Measurements from ENCODE around the gene VSTM4.

The VSTM4 gene

GRCh38 chr10:49099046-49099445 is 16.3 kb downstream of the VSTM4 start:
- Histone ChIP-seq H3K27me3 (ENCODE audit: insufficient read depth, low read length, poor library complexity, severe bottlenecking) (no peaks in the 10 kb centered on the region), H3K9ac (ENCODE audit: low read depth, low read length, poor library complexity, severe bottlenecking) (no peak overlapping the region), H3K4me3 (ENCODE audit: low read length, poor library complexity, severe bottlenecking) (no peak overlapping the region), H3K9me2 (replicated peaks; ENCODE audit: low read depth, low read length) (no peaks in the 10 kb centered on the region), H2AFZ (ENCODE audit: low read length) (no peak overlapping the region), H3K36me3 (ENCODE audit: insufficient read depth, low read length) (no peaks in the 10 kb centered on the region), H3F3A (ENCODE audit: low read depth) (no peaks in the 10 kb centered on the region), H4K20me1 (ENCODE audit: insufficient read depth, low read length, poor library complexity, severe bottlenecking) (no peaks in the 10 kb centered on the region), H3K4me2 (ENCODE audit: low read depth, low read length, poor library complexity, severe bottlenecking) (no peak overlapping the region), H3K9me3 (ENCODE audit: insufficient read depth, low read depth, low read length) (no peaks in the 10 kb centered on the region), H3K4me1 (ENCODE audit: insufficient read depth, low read length, poor library complexity, severe bottlenecking) (no peaks in the 10 kb centered on the region), H3K79me2 (ENCODE audit: insufficient read depth, low read length) (no peaks in the 10 kb centered on the region)
- TF ChIP-seq CTCF (conservative IDR thresholded peaks at IDR 0.05; ENCODE audit: low read length): no peak
- TF ChIP-seq EZH2phosphoT487 (IDR thresholded peaks at IDR 0.05; ENCODE audit: borderline replicate concordance): no peak

DNA sequence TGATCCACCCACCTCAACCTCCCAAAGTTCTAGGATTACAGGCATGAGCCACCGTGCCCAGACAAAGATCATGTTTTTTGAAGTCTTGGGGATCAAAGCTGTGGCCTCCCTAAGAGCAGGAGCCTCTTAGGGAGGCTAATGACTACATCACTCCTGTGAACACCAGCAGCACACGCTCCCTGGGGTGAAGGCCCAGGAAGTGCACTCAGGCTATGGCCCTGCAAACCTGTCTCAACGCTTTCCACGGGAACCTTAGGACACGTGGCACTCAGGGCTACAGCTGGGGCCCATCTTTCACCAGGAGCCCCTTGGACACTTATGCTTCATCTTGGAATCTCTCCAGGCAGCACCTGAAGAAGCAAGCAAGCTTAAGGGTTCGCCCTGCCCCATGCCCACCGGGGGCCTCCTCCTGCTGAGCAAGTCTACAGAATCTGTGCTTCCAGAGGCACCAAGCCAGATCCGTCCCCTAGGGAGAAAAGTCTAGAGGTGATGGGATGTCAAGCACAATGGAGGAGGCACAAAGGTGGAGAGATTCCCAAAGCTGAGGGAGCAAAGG is 18.4 kb downstream of the VSTM4 start:
- no peak overlapping the region for H3K9ac ChIP-seq (ENCODE audit: low read depth, low read length, poor library complexity, severe bottlenecking)
- H3K4me1 ChIP-seq (ENCODE audit: insufficient read depth, low read length, poor library complexity, severe bottlenecking): no peaks in the 10 kb centered on the region
- no peaks in the 10 kb centered on the region for H3K36me3 ChIP-seq (ENCODE audit: insufficient read depth, low read length)
- no peak overlapping the region for H3K4me2 ChIP-seq (ENCODE audit: low read depth, low read length, poor library complexity, severe bottlenecking)
- no peak for TF ChIP-seq EZH2phosphoT487 (IDR thresholded peaks at IDR 0.05; ENCODE audit: borderline replicate concordance)
- TF ChIP-seq CTCF (conservative IDR thresholded peaks at IDR 0.05; ENCODE audit: low read length): no peak
- no peaks in the 10 kb centered on the region for H3F3A ChIP-seq (ENCODE audit: low read depth)
- H3K9me2 ChIP-seq (replicated peaks; ENCODE audit: low read depth, low read length): no peaks in the 10 kb centered on the region
- H2AFZ ChIP-seq (ENCODE audit: low read length): no peak overlapping the region
- H4K20me1 ChIP-seq (ENCODE audit: insufficient read depth, low read length, poor library complexity, severe bottlenecking): no peaks in the 10 kb centered on the region
- no peak overlapping the region for H3K4me3 ChIP-seq (ENCODE audit: low read length, poor library complexity, severe bottlenecking)
- H3K9me3 ChIP-seq (ENCODE audit: insufficient read depth, low read depth, low read length): no peaks in the 10 kb centered on the region
- H3K27me3 ChIP-seq (ENCODE audit: insufficient read depth, low read length, poor library complexity, severe bottlenecking): no peaks in the 10 kb centered on the region
- no peaks in the 10 kb centered on the region for H3K79me2 ChIP-seq (ENCODE audit: insufficient read depth, low read length)

GRCh38 chr10:49094646-49095045 is 20.7 kb downstream of the VSTM4 start:
- Histone ChIP-seq H4K20me1 (ENCODE audit: insufficient read depth, low read length, poor library complexity, severe bottlenecking) (no peaks in the 10 kb centered on the region), H3K4me2 (ENCODE audit: low read depth, low read length, poor library complexity, severe bottlenecking) (no peak overlapping the region), H3K9me2 (replicated peaks; ENCODE audit: low read depth, low read length) (no peaks in the 10 kb centered on the region), H3K36me3 (ENCODE audit: insufficient read depth, low read length) (no peaks in the 10 kb centered on the region), H3K27me3 (ENCODE audit: insufficient read depth, low read length, poor library complexity, severe bottlenecking) (no peaks in the 10 kb centered on the region), H3K9ac (ENCODE audit: low read depth, low read length, poor library complexity, severe bottlenecking) (no peak overlapping the region), H2AFZ (ENCODE audit: low read length) (no peak overlapping the region), H3K4me3 (ENCODE audit: low read length, poor library complexity, severe bottlenecking) (no peak overlapping the region), H3K79me2 (ENCODE audit: insufficient read depth, low read length) (no peaks in the 10 kb centered on the region), H3F3A (ENCODE audit: low read depth) (no peaks in the 10 kb centered on the region), H3K4me1 (ENCODE audit: insufficient read depth, low read length, poor library complexity, severe bottlenecking) (no peaks in the 10 kb centered on the region), H3K9me3 (ENCODE audit: insufficient read depth, low read depth, low read length) (no peaks in the 10 kb centered on the region)
- TF ChIP-seq CTCF (conservative IDR thresholded peaks at IDR 0.05; ENCODE audit: low read length) (no peak), EZH2phosphoT487 (IDR thresholded peaks at IDR 0.05; ENCODE audit: borderline replicate concordance) (no peak)

All from Loucy (cell line).